ENCODE measurements around the gene NME9. TPM values are rescaled to one million over a fixed set of nuclear protein-coding genes. Genes with fewer than 3 reads are reported as not detected.

The NME9 gene
- total RNA-seq, 1 donor from 2014 or later = not detected

GRCh38 chr3:138265745-138266144 is 63.9 kb downstream of the NME9 start:
- no peak overlapping the region for H3K4me3 Mint-ChIP-seq
- peaks cover 2% of the 10 kb centered on the region for H3K4me1 Mint-ChIP-seq
- H3K27ac Mint-ChIP-seq = no peak overlapping the region
- no peaks in the 10 kb centered on the region for H3K27me3 Mint-ChIP-seq
- H3K36me3 Mint-ChIP-seq (ENCODE audit: low read depth) = peaks cover 19% of the 10 kb centered on the region
- no peak for DNase-seq
- intact Hi-C loops (cut with micrococcal nuclease) = no loop called here
- H3K9me3 Mint-ChIP-seq = no peaks in the 10 kb centered on the region

GRCh38 chr3:138263104-138263503 is 66.5 kb downstream of the NME9 start:
- H3K4me3 Mint-ChIP-seq = no peak overlapping the region
- no peak overlapping the region for H3K27ac Mint-ChIP-seq
- no peak for DNase-seq
- peaks cover 2% of the 10 kb centered on the region for H3K4me1 Mint-ChIP-seq
- peaks cover 20% of the 10 kb centered on the region for H3K36me3 Mint-ChIP-seq (ENCODE audit: low read depth)
- intact Hi-C loops (cut with micrococcal nuclease) = no loop called here
- no peaks in the 10 kb centered on the region for H3K27me3 Mint-ChIP-seq
- H3K9me3 Mint-ChIP-seq = no peaks in the 10 kb centered on the region

- Mint-ChIP-seq H3K9me3 (no peaks in the 10 kb centered on the region), H3K27me3 (no peaks in the 10 kb centered on the region), H3K36me3 (ENCODE audit: low read depth) (peaks cover 14% of the 10 kb centered on the region), H3K27ac (no peak overlapping the region), H3K4me3 (no peak overlapping the region), H3K4me1 (peaks cover 5% of the 10 kb centered on the region)
- intact Hi-C loops (cut with micrococcal nuclease) = no loop called here
- DNase-seq = no peak
Measured at GRCh38 chr3:138260611-138261010, 69.0 kb downstream of the NME9 start.

GRCh38 chr3:138259126-138259525 is 70.5 kb downstream of the NME9 start:
- peaks cover 11% of the 10 kb centered on the region for H3K36me3 Mint-ChIP-seq (ENCODE audit: low read depth)
- H3K9me3 Mint-ChIP-seq = no peaks in the 10 kb centered on the region
- DNase-seq = no peak
- no peaks in the 10 kb centered on the region for H3K27me3 Mint-ChIP-seq
- H3K27ac Mint-ChIP-seq = no peak overlapping the region
- intact Hi-C loops (cut with micrococcal nuclease) = no loop called here
- H3K4me3 Mint-ChIP-seq = no peak overlapping the region
- H3K4me1 Mint-ChIP-seq = peaks cover 5% of the 10 kb centered on the region

GRCh38 chr3:138257986-138258385 is 71.7 kb downstream of the NME9 start:
- intact Hi-C loops (cut with micrococcal nuclease) = no loop called here
- H3K36me3 Mint-ChIP-seq (ENCODE audit: low read depth) = peaks cover 7% of the 10 kb centered on the region
- no peak overlapping the region for H3K27ac Mint-ChIP-seq

GRCh38 chr3:138256022-138256421 is 73.6 kb downstream of the NME9 start:
- H3K9me3 Mint-ChIP-seq = no peaks in the 10 kb centered on the region
- no peak overlapping the region for H3K27ac Mint-ChIP-seq
- peaks cover 7% of the 10 kb centered on the region for H3K36me3 Mint-ChIP-seq (ENCODE audit: low read depth)
- no peak for DNase-seq
- no peak overlapping the region for H3K4me3 Mint-ChIP-seq
- no peaks in the 10 kb centered on the region for H3K27me3 Mint-ChIP-seq
- H3K4me1 Mint-ChIP-seq = peaks cover 5% of the 10 kb centered on the region
- intact Hi-C loops (cut with micrococcal nuclease) = no loop called here

More at GRCh38 chr3:138257986-138258385, 71.7 kb downstream of the NME9 start:
- no peak overlapping the region for H3K4me3 Mint-ChIP-seq
- DNase-seq = no peak
- H3K4me1 Mint-ChIP-seq = peaks cover 5% of the 10 kb centered on the region
- no peaks in the 10 kb centered on the region for H3K9me3 Mint-ChIP-seq
- H3K27me3 Mint-ChIP-seq = no peaks in the 10 kb centered on the region

GRCh38 chr3:138254216-138254615 is 75.4 kb downstream of the NME9 start:
- no peak for DNase-seq
- Mint-ChIP-seq H3K4me1 (peaks cover 5% of the 10 kb centered on the region), H3K27me3 (no peaks in the 10 kb centered on the region), H3K27ac (no peak overlapping the region), H3K9me3 (no peaks in the 10 kb centered on the region), H3K4me3 (no peak overlapping the region), H3K36me3 (ENCODE audit: low read depth) (peaks cover 7% of the 10 kb centered on the region)
- intact Hi-C loops (cut with micrococcal nuclease) = no loop called here

- no peaks in the 10 kb centered on the region for H3K27me3 Mint-ChIP-seq
- H3K9me3 Mint-ChIP-seq = no peaks in the 10 kb centered on the region
- intact Hi-C loops (cut with micrococcal nuclease) = no loop called here
- H3K4me3 Mint-ChIP-seq = no peak overlapping the region
- peaks cover 10% of the 10 kb centered on the region for H3K36me3 Mint-ChIP-seq (ENCODE audit: low read depth)
- no peak for DNase-seq
- H3K4me1 Mint-ChIP-seq = peaks cover 5% of the 10 kb centered on the region
- H3K27ac Mint-ChIP-seq = no peak overlapping the region
Measured at GRCh38 chr3:138253609-138254008, 76.0 kb downstream of the NME9 start.

Other genes starting within 250 kb of the NME9 start
- gene DZIP1L, start 214.2 kb downstream of the NME9 start, total RNA-seq = 0.09 TPM in 1 of 2 replicates, not detected in the other
- not detected in 2 replicates for gene A4GNT, start 197.5 kb downstream of the NME9 start, total RNA-seq
- 27.3 and 28.3 TPM in 2 replicates for gene DBR1, start 154.9 kb downstream of the NME9 start, total RNA-seq
- gene ARMC8, start 142.6 kb downstream of the NME9 start, total RNA-seq = 46.0 and 48.1 TPM in 2 replicates
- gene MRAS, start 18.7 kb upstream of the NME9 start, total RNA-seq = 0.07 TPM in 1 of 2 replicates, not detected in the other
- gene ESYT3, start 104.8 kb upstream of the NME9 start, total RNA-seq = 0.17 and 0.23 TPM in 2 replicates